Measurements from ENCODE around the gene STX2.
A peak's percentile ranks its signal among the peaks of the same experiment; 100 is the strongest.
"Not testable (repeated sequence)": the region's sequence is repeated elsewhere in the genome, so short reads cannot be mapped to it uniquely, and the experiment has no call there.

Gene STX2

DNA sequence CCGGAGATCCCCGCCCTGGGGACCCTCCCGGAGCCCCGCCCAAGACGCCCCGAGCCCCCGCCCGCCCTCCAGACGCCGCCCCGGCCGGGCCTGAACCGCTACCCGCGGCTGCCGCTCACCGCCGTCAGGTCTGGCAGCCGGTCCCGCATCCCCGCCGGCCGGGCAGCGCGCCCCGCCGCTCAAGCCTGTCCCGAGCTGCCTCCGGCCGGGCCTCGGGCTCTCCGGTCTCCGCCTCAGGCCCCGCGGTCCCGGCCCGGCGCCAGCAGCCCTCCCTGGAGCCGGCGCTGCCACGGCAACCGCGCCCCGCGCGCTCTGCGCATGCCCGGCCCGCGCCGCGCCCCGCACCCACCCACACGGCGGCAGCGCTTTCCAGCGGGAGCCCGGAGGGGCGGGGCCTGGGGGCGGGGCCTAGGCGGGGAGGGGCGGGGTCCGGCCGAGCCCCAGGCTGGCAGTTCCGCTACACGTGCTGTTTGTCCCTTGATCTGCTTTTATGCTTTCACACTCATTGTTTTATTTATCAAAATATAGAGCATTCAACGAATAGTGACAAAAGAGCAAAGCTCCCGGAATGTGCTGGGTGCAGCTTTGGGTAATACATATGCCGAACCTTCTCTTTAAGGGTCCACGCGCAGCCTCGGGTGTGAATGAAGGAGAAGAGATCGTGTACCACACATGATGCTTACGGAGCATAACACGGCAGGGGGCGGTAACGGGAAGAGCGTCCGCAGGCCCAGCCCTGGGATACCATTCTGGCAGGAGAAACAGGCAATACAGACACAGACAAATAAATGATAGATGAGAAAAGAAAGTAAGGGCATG lies at the start of gene STX2:
TSS of gene STX2 (minus strand) at position 300 of the 819 bp plus-strand sequence. CDS start at position 149, 151 bp downstream.
- DNase-seq (ENCODE audit: low spot score): peak; percentile 74

DNA sequence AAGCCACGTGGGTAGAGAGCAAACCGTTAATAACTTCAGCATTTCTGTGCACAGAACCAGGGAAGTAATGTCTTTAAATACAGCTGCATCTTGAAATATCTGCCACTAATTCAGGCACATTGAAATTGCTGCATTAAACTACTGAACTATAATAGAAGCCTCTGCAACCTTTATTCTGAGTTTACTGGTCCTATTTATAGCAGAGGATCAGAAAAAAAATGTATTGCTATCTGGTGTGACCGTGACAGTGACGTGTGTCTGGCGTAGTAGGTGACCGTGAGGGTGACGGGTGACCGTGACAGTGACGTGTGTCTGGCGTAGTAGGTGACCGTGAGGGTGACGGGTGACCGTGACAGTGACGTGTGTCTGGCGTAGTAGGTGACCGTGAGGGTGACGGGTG lies 48.1 kb upstream of the STX2 start:
- not testable (repeated sequence) for DNase-seq (ENCODE audit: low spot score)

DNA sequence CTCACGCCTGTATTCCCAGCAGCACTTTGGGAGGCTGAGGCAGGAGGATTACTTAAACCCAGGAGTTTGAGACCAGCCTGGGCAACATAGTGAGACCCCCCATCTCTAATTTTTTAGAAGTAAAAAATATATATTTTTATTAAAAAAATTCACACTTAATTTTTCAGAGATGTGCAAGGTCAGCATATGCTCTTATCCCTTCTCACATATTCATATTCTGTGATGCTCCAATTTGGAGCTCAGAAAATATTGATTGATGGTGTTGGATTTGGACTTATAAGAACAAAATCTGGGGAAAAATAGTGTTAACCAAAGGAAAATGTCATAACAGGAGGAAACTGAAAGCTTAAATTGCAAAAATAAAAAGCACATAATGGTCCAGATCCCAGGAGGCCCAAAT lies 42.5 kb upstream of the STX2 start:
- no peak for DNase-seq (ENCODE audit: low spot score)

DNA sequence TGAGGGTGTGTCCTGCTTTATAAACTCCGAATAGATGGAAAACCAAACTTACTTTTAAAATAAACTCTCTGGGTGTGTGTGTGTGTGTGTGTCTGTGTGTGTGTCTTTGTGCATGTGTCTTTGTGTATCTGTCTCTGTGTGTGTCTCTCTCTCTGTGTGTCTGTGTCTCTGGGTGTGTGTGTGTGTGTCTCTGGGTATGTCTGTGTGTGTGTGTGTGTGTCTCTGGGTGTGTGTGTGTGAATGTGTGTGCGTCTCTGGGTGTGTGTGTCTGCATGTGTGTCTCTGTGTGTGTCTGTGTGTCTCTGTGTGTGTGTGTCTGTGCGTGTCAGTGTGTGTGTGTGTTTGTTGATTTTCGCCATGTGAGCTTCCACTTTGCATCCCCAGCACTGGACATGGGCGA lies 42.0 kb upstream of the STX2 start:
- no peak for DNase-seq (ENCODE audit: low spot score)

DNA sequence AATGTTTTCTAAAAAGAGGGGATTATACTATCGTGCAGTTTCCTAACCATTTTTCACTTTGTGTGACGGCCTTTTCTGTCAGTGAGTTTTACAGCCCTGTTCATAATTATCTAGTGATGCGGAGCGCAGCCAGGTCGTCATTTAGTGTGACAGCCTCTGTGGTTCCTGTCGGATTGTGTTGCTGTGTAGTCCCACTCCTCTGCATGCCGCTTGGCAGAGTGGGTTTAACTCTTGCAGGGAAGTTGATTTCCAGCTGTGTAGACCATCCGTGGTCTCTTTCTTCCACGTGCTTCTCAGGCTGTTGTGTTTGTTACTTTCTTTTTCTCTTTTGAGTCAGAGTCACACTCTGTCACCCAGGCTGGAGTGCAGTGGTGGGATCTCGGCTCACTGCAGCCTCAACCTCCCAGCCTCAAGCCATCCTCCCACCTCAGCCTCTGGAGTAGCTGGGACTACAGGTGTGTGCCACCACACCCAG lies 41.4 kb upstream of the STX2 start:
- no peak for DNase-seq (ENCODE audit: low spot score)

DNA sequence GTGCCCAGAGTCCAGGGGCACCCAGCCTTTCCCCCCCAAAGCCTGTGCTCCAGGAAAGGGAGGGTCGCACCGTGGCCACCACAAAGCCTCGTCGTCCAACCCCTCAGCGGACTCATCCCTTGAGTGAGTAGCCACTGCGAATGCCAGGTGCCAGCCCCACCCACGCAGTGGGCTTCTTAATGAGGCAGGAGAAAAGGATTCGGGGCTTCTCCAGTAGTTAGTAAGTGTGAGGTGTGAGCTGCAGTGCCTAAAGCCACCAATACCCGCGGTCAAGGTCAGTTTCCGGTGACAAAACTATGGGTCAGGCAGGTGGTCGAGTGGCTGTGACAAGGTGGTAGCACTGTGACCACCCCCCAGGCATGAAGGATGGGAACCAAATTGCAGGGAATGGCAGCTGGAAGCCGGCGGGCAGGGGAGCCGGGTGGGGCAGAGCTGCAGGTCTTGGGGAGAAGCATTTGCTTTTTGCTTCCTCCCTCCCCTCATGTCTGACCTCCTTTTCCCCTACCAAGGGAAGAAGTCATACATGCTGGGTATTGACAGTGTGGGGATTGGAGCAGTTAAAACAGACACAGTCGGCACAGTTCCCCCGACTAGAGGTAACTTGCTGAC lies 40.8 kb upstream of the STX2 start:
- DNase-seq (ENCODE audit: low spot score): no peak

DNA sequence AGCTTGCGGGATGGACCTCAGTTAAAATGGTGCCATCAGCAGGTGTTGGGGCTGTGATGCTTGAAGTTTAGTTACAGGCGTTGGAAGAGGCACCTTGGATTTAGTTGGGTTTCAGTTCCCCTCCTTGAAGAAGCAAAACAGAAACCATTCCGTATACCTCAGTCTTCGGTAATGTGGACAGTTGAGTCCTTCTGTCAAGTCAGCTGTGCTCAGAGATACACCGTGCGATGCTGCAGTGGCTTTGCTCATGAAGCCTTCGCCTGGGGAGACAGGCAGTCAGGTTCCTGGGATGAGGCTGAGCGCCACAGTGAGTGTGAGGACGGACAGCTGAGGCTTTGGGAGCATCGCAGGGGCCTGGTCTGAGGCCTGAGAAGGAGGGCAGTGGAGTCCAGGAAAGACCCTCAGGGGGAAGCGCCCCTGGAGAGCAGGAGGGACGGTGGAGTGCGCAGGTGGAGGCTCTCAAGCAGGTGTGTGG lies 40.2 kb upstream of the STX2 start:
- DNase-seq (ENCODE audit: low spot score): no peak

DNA sequence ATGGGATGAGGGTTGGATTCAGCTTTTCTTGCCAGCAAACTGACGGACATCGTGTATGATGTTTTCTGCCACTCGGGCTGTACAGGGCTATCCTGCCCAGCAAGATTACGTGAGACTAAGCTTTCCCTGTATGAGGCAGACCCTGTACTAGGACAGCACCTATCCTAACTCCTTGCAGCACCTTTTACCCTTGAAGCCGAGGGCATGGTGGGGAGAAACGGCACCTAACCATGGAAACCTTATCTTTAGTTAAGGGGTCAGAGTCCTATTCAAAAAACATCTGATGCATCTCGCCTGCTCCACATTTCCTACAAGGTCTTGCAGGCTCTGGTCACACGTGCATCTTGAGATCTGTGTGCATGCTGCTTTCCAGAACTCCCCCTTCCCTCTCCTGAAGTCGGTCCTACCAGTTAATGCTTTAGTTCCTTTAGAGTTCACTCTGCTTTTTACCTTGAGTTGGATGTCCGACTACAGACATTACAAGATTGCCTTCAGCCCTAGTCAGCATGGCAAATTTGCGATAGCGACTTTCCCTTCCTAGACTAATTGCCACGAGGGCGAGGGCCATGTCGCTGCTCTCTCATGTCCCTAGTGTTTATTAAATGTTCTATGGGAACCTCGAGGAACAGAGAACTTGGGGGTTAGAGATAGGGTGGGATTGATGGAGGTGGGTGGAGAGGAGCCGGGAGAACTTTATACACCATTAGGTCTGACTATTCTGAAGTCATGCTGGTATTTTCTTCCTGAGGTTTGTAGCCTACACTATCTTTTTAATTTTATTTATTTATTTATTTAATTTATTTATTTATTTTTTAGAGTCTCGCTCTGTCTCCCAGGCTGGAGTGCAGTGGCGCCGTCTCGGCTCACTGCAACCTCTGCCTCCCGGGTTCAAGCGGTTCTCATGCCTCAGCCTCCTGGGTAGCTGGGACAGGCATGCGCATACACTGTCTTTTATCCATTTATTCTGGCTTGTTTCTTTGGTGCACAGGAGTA lies 39.4 kb upstream of the STX2 start:
- peak; percentile 74 for DNase-seq (ENCODE audit: low spot score)

DNA sequence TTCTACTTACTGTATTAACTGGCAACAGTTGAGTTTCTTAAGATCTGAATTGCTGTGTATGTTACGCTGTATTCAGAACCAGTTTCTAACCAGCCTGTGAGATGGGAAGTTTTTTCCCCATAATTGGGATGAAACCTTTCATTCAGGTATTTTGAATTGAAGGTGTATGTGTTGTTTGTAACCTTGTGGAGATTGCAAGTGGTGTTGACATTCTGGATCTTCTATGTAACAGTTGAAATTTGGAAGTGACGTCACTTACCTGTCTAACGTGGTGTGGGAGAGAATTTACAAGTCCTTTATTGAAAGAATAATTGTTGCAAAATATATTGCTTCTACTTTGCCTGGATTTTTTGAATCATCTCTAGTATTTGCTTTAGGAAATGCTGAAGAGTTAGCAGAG lies 38.3 kb upstream of the STX2 start:
- no peak for DNase-seq (ENCODE audit: low spot score)

DNA sequence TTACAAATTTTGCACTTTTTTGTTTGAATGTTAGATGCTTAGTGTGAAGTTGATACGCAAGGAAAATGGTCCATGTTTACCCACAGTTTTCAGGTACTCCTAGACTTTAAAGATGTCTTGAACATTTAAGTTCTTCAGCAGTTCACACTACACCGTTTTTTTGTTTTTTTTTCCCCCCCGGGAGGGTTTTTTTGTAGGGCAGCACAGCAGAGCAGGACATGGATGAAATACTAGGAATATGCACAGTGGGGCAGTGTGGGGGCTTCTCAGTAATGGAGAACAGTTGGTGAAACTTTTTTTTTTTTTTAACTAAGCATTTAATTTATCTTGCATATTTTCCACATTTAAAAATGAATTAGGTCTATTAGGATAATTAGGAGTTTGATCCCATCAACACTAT lies 37.7 kb upstream of the STX2 start:
- DNase-seq (ENCODE audit: low spot score): no peak

DNA sequence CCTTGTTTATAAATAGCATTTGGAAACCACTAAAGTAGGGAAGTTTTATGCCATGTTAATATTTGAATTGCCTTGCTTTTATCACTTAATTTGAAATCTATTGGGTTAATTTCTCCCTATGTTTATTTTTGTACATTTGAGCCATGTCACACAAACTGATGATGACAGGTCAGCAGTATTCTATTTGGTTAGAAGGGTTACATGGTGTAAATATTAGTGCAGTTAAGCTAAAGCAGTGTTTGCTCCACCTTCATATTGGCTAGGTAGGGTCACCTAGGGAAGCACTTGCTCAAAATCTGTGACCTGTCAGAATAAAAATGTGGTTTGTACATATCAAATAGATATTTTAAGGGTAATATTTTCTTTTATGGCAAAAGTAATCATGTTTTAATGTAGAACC lies 37.2 kb upstream of the STX2 start:
- no peak for DNase-seq (ENCODE audit: low spot score)

DNA sequence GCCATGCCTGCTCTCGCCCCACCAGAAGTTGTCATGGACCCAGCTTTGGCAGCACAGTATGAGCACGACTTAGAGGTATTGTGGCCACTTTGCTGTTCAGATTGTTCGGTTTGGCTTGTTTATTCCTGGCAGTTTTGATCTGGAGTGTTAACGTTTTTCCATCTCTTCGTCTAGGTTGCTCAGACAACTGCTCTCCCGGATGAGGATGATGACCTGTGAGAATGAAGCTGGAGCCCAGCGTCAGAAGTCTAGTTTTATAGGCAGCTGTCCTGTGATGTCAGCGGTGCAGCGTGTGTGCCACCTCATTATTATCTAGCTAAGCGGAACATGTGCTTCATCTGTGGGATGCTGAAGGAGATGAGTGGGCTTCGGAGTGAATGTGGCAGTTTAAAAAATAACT lies 36.7 kb upstream of the STX2 start:
- DNase-seq (ENCODE audit: low spot score): not testable (repeated sequence)

DNA sequence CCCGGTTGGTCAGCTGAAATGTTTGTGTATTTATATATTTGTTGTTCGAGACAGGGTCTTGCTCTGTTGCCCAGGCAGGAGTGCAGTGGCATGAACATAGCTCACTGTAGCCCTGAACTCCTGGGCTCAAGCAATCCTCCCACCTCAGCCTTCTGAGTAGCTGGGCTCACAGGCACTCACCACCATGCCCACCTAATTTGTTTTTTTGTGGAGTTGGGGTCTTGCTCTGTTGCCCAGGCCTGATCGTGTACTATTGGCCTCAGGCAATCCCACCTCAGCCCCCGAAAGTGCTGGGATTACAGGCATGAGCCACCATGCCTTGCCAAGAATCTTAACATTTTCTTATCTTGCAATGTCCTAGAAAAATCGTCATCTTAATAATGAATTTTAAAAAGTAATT lies 36.1 kb upstream of the STX2 start:
- DNase-seq (ENCODE audit: low spot score): no peak

DNA sequence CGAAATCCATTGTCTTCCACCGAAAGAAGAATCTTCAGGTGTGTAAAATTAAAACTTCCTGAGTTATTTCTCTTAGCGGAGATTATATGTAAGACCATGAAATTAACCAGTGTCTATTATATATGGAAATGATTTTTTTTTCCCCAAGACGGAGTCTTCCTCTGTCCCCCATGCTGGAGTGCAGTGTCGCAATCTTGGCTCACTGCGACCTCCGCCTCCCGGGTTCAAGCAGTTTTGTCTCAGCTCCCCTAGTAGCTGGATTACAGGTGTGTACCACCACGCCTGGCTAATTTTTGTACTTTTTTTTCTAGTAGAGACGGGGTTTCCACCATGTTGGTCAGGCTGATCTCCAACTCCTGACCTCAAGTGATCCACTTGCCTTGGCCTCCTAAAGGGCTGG lies 35.6 kb upstream of the STX2 start:
- DNase-seq (ENCODE audit: low spot score): no peak

DNA sequence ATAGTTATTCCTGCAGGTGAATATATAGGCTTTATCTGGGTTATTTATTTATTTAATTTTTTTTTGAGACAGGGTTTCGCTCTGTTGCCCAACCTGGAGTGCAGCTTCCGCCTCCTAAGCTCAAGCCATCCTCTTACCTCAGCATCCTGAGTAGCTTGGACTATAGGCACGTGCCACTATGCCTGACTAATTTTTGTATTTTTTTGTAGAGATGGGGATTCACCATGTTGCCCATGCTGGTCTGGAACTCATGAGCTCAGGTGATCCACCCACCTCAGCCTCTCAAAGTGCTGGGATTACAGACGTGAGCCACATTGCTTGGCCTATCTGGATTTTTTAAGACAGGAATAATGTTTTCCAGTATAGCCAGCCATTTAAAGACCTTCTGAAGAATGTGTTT lies 34.8 kb upstream of the STX2 start:
- DNase-seq (ENCODE audit: low spot score): no peak

DNA sequence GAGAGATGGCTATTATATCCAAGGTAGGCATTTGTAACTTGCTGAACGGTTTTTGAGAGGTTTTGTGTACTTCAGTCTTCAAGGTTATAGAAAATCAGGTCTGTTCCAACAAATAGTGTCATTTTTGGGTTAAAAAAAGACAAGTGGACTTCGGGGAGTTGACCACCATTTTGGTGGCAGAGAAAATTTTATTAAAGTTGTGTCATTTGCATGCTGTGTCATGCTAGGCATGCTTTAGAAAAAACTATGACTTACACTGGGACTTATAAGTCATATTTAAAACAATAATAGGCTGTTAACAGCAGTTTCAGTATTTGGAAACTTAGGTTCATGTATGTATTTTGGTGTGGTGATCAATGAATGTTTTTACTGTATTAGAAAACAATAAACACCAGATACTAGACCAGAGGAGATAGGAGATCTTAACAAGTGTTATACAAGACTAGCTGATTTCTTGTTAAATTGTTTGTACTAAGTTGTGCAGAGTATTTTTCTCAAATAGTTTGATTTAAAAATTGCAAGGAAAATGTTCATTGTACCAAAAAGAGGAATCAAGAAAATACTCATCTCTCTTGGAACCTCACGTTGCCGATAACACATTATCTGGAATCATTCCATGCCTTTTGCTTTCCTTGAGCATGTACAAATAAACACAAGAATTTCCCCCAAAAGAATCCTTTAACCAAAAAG lies 34.2 kb upstream of the STX2 start:
- no peak for DNase-seq (ENCODE audit: low spot score)

DNA sequence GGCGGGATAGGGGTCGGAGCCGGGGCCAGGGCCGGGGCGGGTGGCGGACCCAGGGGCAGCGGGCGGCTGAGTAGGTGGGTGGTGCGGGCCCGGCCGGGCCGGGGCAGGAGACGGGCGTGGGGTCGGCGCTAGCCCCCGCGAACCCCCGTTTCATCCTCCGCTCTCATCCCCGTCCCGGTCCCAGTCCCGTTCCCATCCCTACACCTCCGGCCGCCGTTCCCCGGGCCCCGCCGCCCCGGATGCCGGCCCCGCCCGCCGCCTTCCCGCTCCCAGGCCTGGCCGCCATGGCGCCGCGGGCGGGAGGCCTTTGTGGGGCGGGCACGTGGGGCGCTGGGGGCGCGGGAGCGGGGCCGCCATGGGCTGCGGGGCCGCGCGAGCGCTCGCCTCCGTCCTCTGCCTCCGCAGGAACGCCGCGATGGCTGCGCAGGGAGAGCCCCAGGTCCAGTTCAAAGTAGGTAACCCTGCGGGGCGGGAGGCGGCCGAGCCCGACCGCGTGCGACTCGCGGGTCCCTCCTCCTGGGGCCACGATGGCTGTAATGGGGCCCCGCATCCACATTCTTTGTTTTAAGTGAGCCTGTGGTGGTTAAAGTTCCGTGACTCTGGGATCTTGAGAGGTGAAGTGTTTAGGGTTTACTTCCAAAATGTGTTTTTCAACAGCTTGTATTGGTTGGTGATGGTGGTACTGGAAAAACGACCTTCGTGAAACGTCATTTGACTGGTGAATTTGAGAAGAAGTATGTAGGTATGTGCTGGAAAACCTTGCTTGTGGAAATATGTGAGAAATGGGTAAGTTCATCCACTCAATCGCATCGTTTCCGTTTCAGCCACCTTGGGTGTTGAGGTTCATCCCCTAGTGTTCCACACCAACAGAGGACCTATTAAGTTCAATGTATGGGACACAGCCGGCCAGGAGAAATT lies 33.4 kb upstream of the STX2 start:
- DNase-seq (ENCODE audit: low spot score): no peak

DNA sequence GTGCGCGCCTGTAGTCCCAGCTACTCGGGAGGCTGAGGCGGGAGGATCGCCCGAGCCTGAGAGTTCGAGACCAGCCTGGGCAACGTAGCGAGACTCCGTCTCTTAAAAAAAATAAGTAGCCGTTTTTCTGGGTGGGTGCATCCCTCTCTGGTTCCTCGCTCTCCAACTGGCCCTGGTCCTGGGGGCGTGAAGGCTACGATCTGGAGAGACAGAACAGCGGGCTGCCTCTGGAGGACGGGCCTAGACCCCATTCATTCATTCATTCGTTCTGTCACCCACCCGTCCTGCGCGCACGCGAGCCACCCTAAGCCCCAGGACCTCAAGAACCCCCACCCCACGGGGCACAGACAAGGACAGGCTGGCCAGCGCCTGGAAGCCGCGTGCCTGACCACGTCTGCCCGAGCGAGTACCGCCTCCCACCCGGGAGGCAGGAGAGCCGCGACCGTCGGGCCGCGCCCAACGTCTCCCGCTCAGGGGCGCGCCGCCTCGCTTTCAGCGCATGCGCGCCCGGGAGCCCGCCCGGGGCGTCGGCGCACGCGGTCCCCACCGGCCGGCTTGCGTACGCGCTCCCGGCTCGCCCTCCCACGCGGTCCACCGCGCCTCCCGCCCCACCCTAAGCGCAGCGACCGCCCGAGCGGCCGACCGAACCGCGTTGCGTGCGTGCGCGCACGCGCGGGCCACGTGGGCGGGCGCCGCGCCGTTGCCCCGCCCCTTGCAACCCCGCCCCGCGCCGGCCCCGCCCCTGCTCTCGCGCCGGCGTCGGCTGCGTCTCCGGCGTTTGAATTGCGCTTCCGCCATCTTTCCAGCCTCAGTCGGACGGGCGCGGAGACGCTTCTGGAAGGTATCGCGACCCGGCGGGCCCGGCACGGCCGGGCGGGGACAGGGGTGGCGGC lies 32.5 kb upstream of the STX2 start, which contains the start of gene RAN:
TSS of gene RAN (plus strand) at position 781 of the 893 bp plus-strand sequence. CDS start 528 bp downstream, outside the sequence.
- peak; percentile 85 for DNase-seq (ENCODE audit: low spot score)

All from cerebellar cortex (tissue), 1 donor.